Measurements from ENCODE around the gene MMS19. TPM values are rescaled to one million over a fixed set of nuclear protein-coding genes. Genes with fewer than 3 reads are reported as not detected.
A peak's percentile ranks its signal among the peaks of the same experiment; 100 is the strongest.

Gene MMS19
- polyA plus RNA-seq (2013, experiment 1 of 4): 148 TPM
- 152 TPM for polyA plus RNA-seq (2013, experiment 2 of 4)
- 117 TPM for polyA plus RNA-seq (2013, experiment 3 of 4)
- 131 TPM for polyA plus RNA-seq (2013, experiment 4 of 4)

GRCh38 chr10:97498076-97498840 is at the start of gene MMS19:
Gene MMS19, minus strand, starts transcription at chr10:97498422. Its CDS starts 38 bp downstream, at chr10:97498384.
- H3K9me3 ChIP-seq (ENCODE audit: control insufficient read depth, low read length): no peaks in the 10 kb centered on the region
- H3K4me1 ChIP-seq (ENCODE audit: control insufficient read depth, insufficient read depth, low read length): peaks cover 19% of the 10 kb centered on the region
- peaks cover 35% of the 10 kb centered on the region for H3K27me3 ChIP-seq (ENCODE audit: control insufficient read depth, insufficient read depth, low read length, poor library complexity, severe bottlenecking)
- peak within 1 kb of the TSS; percentile 89 for H3K4me3 ChIP-seq (ENCODE audit: insufficient read depth, low read depth, low read length)
- peak within 1 kb of the TSS; percentile 74 for H3K27ac ChIP-seq (ENCODE audit: insufficient read depth, low read depth, low read length, poor library complexity, severe bottlenecking)
- H3K36me3 ChIP-seq (ENCODE audit: control insufficient read depth, insufficient read depth, low read length): no peaks in the 10 kb centered on the region
- WGBS, 2 experiments: 0% methylated on average over 73 of the region's 73 CpGs

GRCh38 chr10:97547962-97548361 is 49.7 kb upstream of the MMS19 start:
- Histone ChIP-seq H3K27ac (ENCODE audit: insufficient read depth, low read depth, low read length, poor library complexity, severe bottlenecking) (no peak overlapping the region), H3K27me3 (ENCODE audit: control insufficient read depth, insufficient read depth, low read length, poor library complexity, severe bottlenecking) (no peaks in the 10 kb centered on the region), H3K4me1 (ENCODE audit: control insufficient read depth, insufficient read depth, low read length) (peaks cover 26% of the 10 kb centered on the region), H3K36me3 (ENCODE audit: control insufficient read depth, insufficient read depth, low read length) (no peaks in the 10 kb centered on the region), H3K9me3 (ENCODE audit: control insufficient read depth, low read length) (no peaks in the 10 kb centered on the region), H3K4me3 (ENCODE audit: insufficient read depth, low read depth, low read length) (no peak overlapping the region)
- 83 to 91% methylated on average over 4 of the region's 4 CpGs for WGBS, 2 experiments

DNA sequence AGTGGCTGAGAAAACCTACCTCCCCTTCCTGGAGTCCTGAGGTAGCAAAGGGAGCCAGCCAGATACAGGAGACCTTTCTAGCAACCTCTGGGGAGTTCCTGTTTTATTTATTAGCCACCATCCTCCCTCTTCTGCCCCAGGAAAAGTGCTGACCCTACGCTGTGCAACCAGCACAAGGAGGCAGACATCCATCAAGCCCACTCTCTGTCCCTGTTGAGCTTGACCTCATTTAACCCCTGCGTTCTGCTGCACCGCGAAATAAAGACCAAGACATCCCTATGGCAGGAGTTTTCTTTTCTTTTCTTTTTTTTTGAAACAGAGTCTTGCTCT is 49.0 kb upstream of the MMS19 start:
- Histone ChIP-seq H3K36me3 (ENCODE audit: control insufficient read depth, insufficient read depth, low read length) (no peaks in the 10 kb centered on the region), H3K27ac (ENCODE audit: insufficient read depth, low read depth, low read length, poor library complexity, severe bottlenecking) (no peak overlapping the region), H3K4me3 (ENCODE audit: insufficient read depth, low read depth, low read length) (no peak overlapping the region), H3K9me3 (ENCODE audit: control insufficient read depth, low read length) (no peaks in the 10 kb centered on the region), H3K4me1 (ENCODE audit: control insufficient read depth, insufficient read depth, low read length) (peaks cover 33% of the 10 kb centered on the region), H3K27me3 (ENCODE audit: control insufficient read depth, insufficient read depth, low read length, poor library complexity, severe bottlenecking) (no peaks in the 10 kb centered on the region)
- 90 to 92% methylated on average over 4 of the region's 4 CpGs for WGBS, 2 experiments

GRCh38 chr10:97546456-97547270 is 48.4 kb upstream of the MMS19 start:
- no peak overlapping the region for H3K27ac ChIP-seq (ENCODE audit: insufficient read depth, low read depth, low read length, poor library complexity, severe bottlenecking)
- WGBS, 2 experiments: 89 to 92% methylated on average over 18 of the region's 18 CpGs
- H3K27me3 ChIP-seq (ENCODE audit: control insufficient read depth, insufficient read depth, low read length, poor library complexity, severe bottlenecking): no peaks in the 10 kb centered on the region
- no peaks in the 10 kb centered on the region for H3K36me3 ChIP-seq (ENCODE audit: control insufficient read depth, insufficient read depth, low read length)
- no peaks in the 10 kb centered on the region for H3K9me3 ChIP-seq (ENCODE audit: control insufficient read depth, low read length)
- no peak overlapping the region for H3K4me3 ChIP-seq (ENCODE audit: insufficient read depth, low read depth, low read length)
- H3K4me1 ChIP-seq (ENCODE audit: control insufficient read depth, insufficient read depth, low read length): peaks cover 38% of the 10 kb centered on the region

DNA sequence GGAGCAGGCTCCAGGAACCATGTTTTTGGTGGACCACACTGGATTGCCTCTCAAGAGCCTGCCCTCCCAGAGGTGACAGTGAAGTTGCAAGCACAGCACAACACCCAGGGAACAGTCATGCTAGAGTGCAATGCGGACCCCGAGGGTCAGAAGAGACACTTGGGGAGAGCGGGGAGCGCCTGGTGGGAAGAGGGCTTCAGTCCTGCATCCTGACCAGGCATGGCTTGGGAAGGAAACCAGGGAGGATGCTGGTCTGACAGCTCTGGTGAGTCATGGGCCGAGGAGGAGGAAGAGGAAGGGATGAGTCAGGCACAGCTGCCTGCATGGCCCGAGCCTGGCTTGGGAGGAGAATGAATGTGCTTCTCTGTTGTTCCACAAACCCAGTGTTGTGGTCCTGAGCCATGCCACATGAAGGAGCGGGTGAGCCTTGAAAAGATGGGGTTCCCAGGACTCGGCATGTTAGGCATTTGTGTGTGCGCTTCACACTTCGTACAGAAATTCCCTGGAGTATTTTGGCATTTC is 44.9 kb upstream of the MMS19 start:
- Histone ChIP-seq H3K4me3 (ENCODE audit: insufficient read depth, low read depth, low read length) (no peak overlapping the region), H3K36me3 (ENCODE audit: control insufficient read depth, insufficient read depth, low read length) (no peaks in the 10 kb centered on the region), H3K27ac (ENCODE audit: insufficient read depth, low read depth, low read length, poor library complexity, severe bottlenecking) (no peak overlapping the region), H3K27me3 (ENCODE audit: control insufficient read depth, insufficient read depth, low read length, poor library complexity, severe bottlenecking) (no peaks in the 10 kb centered on the region), H3K9me3 (ENCODE audit: control insufficient read depth, low read length) (no peaks in the 10 kb centered on the region), H3K4me1 (ENCODE audit: control insufficient read depth, insufficient read depth, low read length) (peaks cover 24% of the 10 kb centered on the region)
- WGBS, 2 experiments: 86 to 91% methylated on average over 10 of the region's 10 CpGs

DNA sequence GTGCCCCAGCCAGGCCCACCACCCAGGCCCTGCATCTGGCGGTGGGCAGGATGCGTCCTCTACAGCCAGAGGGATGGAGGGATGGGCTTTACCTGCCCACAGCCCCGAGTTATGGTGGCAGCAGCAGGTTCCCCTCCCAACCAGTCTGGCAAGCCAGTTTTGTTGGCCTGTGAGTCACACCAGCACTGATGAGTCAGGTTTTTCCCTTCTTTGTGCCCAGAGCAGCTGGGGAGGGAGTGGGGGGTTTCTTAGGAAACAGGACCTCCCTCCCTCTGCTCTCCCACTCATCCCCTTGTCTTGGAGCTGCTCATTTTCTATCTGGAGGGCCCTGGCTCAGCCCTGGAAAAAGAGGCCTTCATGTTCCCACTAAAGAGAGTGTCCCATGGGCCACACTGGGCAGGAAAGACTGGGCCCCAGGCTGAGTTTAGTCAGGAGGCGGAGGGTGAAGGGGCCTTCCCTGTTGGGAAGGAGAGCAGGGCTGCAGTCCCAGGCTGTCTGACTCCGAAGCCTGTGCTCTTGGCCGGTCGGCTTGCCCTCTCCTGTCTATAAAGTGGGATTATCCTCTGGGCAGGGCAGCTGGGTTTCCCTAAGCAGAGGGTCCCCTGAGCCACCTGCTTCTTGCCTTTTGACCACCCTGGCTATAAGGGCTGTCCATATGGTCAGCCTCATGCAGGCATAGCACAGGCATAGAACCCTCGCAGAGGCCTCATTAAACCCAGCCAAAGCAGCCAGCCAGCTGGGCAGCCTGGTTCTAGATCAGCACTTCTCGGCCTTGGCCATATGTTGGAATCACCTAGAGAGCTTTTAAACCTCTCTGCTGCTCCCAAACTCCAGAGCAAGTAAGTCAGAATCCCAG is 44.2 kb upstream of the MMS19 start:
- peaks cover 24% of the 10 kb centered on the region for H3K4me1 ChIP-seq (ENCODE audit: control insufficient read depth, insufficient read depth, low read length)
- H3K9me3 ChIP-seq (ENCODE audit: control insufficient read depth, low read length): no peaks in the 10 kb centered on the region
- H3K36me3 ChIP-seq (ENCODE audit: control insufficient read depth, insufficient read depth, low read length): no peaks in the 10 kb centered on the region
- H3K27me3 ChIP-seq (ENCODE audit: control insufficient read depth, insufficient read depth, low read length, poor library complexity, severe bottlenecking): no peaks in the 10 kb centered on the region
- peak overlapping the region; percentile 40 for H3K27ac ChIP-seq (ENCODE audit: insufficient read depth, low read depth, low read length, poor library complexity, severe bottlenecking)
- WGBS, 2 experiments: 87% methylated on average over 9 of the region's 9 CpGs
- no peak overlapping the region for H3K4me3 ChIP-seq (ENCODE audit: insufficient read depth, low read depth, low read length)

GRCh38 chr10:97540669-97541500 is 42.7 kb upstream of the MMS19 start:
- H3K36me3 ChIP-seq (ENCODE audit: control insufficient read depth, insufficient read depth, low read length): no peaks in the 10 kb centered on the region
- H3K9me3 ChIP-seq (ENCODE audit: control insufficient read depth, low read length): no peaks in the 10 kb centered on the region
- H3K27me3 ChIP-seq (ENCODE audit: control insufficient read depth, insufficient read depth, low read length, poor library complexity, severe bottlenecking): no peaks in the 10 kb centered on the region
- no peak overlapping the region for H3K4me3 ChIP-seq (ENCODE audit: insufficient read depth, low read depth, low read length)
- WGBS, 2 experiments: 92% methylated on average over 14 of the region's 14 CpGs
- no peak overlapping the region for H3K27ac ChIP-seq (ENCODE audit: insufficient read depth, low read depth, low read length, poor library complexity, severe bottlenecking)
- H3K4me1 ChIP-seq (ENCODE audit: control insufficient read depth, insufficient read depth, low read length): peaks cover 24% of the 10 kb centered on the region

GRCh38 chr10:97539523-97540200 is 41.4 kb upstream of the MMS19 start:
- no peak overlapping the region for H3K4me3 ChIP-seq (ENCODE audit: insufficient read depth, low read depth, low read length)
- H3K4me1 ChIP-seq (ENCODE audit: control insufficient read depth, insufficient read depth, low read length): peaks cover 24% of the 10 kb centered on the region
- no peaks in the 10 kb centered on the region for H3K27me3 ChIP-seq (ENCODE audit: control insufficient read depth, insufficient read depth, low read length, poor library complexity, severe bottlenecking)
- H3K27ac ChIP-seq (ENCODE audit: insufficient read depth, low read depth, low read length, poor library complexity, severe bottlenecking): peak overlapping the region; percentile 26
- no peaks in the 10 kb centered on the region for H3K36me3 ChIP-seq (ENCODE audit: control insufficient read depth, insufficient read depth, low read length)
- WGBS, 2 experiments: 65 to 66% methylated on average over 5 to 6 of the region's 6 CpGs
- H3K9me3 ChIP-seq (ENCODE audit: control insufficient read depth, low read length): no peaks in the 10 kb centered on the region

DNA sequence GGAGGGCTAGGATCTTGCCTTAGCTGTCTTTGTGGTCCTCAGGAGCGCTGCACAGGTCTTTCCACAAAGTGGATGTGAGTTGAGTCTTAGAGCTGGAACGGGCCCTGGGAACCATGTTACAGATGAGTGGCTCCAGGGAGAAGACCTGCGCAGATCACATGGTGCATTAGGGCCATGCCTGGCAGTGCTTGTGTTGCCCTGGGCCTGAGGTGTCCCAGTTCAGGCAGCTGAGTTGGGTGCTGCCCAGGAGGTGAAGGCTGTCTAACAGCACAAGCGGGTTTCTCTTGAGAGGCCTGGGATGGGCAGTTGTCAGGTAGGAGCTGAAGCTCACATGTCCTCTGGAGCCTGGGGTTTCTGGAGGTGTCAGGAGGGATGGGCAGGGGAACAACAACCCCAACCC is 40.6 kb upstream of the MMS19 start:
- Histone ChIP-seq H3K36me3 (ENCODE audit: control insufficient read depth, insufficient read depth, low read length) (no peaks in the 10 kb centered on the region), H3K9me3 (ENCODE audit: control insufficient read depth, low read length) (no peaks in the 10 kb centered on the region), H3K27ac (ENCODE audit: insufficient read depth, low read depth, low read length, poor library complexity, severe bottlenecking) (no peak overlapping the region), H3K27me3 (ENCODE audit: control insufficient read depth, insufficient read depth, low read length, poor library complexity, severe bottlenecking) (no peaks in the 10 kb centered on the region), H3K4me1 (ENCODE audit: control insufficient read depth, insufficient read depth, low read length) (peaks cover 24% of the 10 kb centered on the region), H3K4me3 (ENCODE audit: insufficient read depth, low read depth, low read length) (no peak overlapping the region)
- 94 to 95% methylated on average over 4 of the region's 4 CpGs for WGBS, 2 experiments

Measured in ectodermal cell (in vitro differentiated cells).